OCI-LY1 (cell line): ENCODE measurements around the gene OMP.

Experiments
- H2AFZ ChIP-seq: fragments of 200-600 bp; sonication (generic), shearing (Covaris generic); 2 replicates; pipeline ENCODE4 v1.6.0; 2014; ENCODE audit warnings: antibody characterized with exemption, mild to moderate bottlenecking, low read length
- H3F3A ChIP-seq: fragments of 200-600 bp; sonication (generic), shearing (Covaris generic); 2 replicates; pipeline ENCODE4 v1.6.0; 2014; ENCODE audit warnings: mild to moderate bottlenecking, antibody characterized with exemption, low read length, moderate library complexity; ENCODE audit not compliant: insufficient read depth
- H3K27ac ChIP-seq: fragments of 200-600 bp; sonication (generic); 2 replicates; pipeline ENCODE4 v1.5.1; 2014; ENCODE audit warnings: low read length, mixed run types, mild to moderate bottlenecking, low read depth; ENCODE audit not compliant: poor library complexity, severe bottlenecking
- H3K27me3 ChIP-seq: fragments of 200-600 bp; sonication (generic); 2 replicates; pipeline ENCODE4 v1.6.0; 2014; ENCODE audit warnings: antibody characterized with exemption, mild to moderate bottlenecking, low read length, moderate library complexity; ENCODE audit not compliant: insufficient read depth
- H3K36me3 ChIP-seq: fragments of 200-600 bp; sonication (generic); 2 replicates; pipeline ENCODE4 v1.6.1; 2014; ENCODE audit warnings: mild to moderate bottlenecking, antibody characterized with exemption, low read length, moderate library complexity, mixed read lengths; ENCODE audit not compliant: insufficient read depth
- H3K4me1 ChIP-seq: fragments of 200-600 bp; sonication (generic); 2 replicates; pipeline ENCODE4 v1.5.1; 2014; ENCODE audit warnings: mild to moderate bottlenecking, low read length, moderate library complexity; ENCODE audit not compliant: insufficient read depth, severe bottlenecking
- H3K4me2 ChIP-seq: fragments of 200-600 bp; sonication (generic), shearing (Covaris generic); 2 replicates; pipeline ENCODE4 v1.6.1; 2014; ENCODE audit warnings: low read length
- H3K4me3 ChIP-seq: fragments of 200-600 bp; sonication (generic); 2 replicates; pipeline ENCODE4 v1.5.1; 2014; ENCODE audit warnings: low read length, low read depth, mild to moderate bottlenecking, mixed read lengths; ENCODE audit not compliant: poor library complexity, severe bottlenecking
- H3K79me2 ChIP-seq: fragments of 200-600 bp; shearing (Covaris generic); 2 replicates; pipeline ENCODE4 v1.6.1; 2016; ENCODE audit warnings: mixed run types, low read length, mixed read lengths; ENCODE audit not compliant: insufficient read depth
- H3K9ac ChIP-seq: fragments of 200-600 bp; sonication (generic), shearing (Covaris generic); 2 replicates; pipeline ENCODE4 v1.6.1; 2014; ENCODE audit warnings: mild to moderate bottlenecking, low read length, mixed read lengths
- H3K9me2 ChIP-seq: fragments of 200-600 bp; sonication (generic), shearing (Covaris generic); 2 replicates; pipeline ENCODE4 v1.6.1; 2014; ENCODE audit warnings: low read depth, mild to moderate bottlenecking, low read length, mixed read lengths
- H3K9me3 ChIP-seq: fragments of 200-600 bp; shearing (Covaris generic); 2 replicates; pipeline ENCODE4 v1.6.1; 2014; ENCODE audit warnings: low read length, mixed read lengths
- H4K20me1 ChIP-seq: fragments of 200-600 bp; sonication (generic), shearing (Covaris generic); 2 replicates; pipeline ENCODE4 v1.6.0; 2016; ENCODE audit warnings: mild to moderate bottlenecking, low read length; ENCODE audit not compliant: insufficient read depth
- CTCF ChIP-seq: fragments of 200-600 bp; sonication (generic), shearing (Covaris generic); IDR thresholded peaks from 2 replicates; pipeline ENCODE4 v1.5.1; 2017; ENCODE audit warnings: mild to moderate bottlenecking, antibody characterized with exemption, low read length, moderate library complexity, mixed read lengths
- EZH2 ChIP-seq: fragments of 200-600 bp; sonication (generic), shearing (Covaris generic); IDR thresholded peaks from 2 replicates; pipeline ENCODE4 v1.8.0; 2017; ENCODE audit warnings: borderline replicate concordance, mixed run types, mild to moderate bottlenecking, antibody characterized with exemption, low read length, moderate library complexity, mixed read lengths

OMP gene

GRCh38 chr11:77127920-77128691 lies 25.5 kb downstream of the OMP start, which contains the start of gene MYO7A:
TSS of gene MYO7A (plus strand) at chr11:77128246. CDS start at chr11:77130635, 2,389 bp downstream.
- Histone ChIP-seq H3K9ac (no peak within 1 kb of the TSS), H2AFZ (no peak within 1 kb of the TSS), H3K9me3 (no peaks in the 10 kb centered on the region), H3F3A (no peaks in the 10 kb centered on the region), H3K4me3 (peak within 1 kb of the TSS; percentile 10), H4K20me1 (no peaks in the 10 kb centered on the region), H3K4me1 (no peaks in the 10 kb centered on the region), H3K27ac (no peak within 1 kb of the TSS), H3K4me2 (peak within 1 kb of the TSS; percentile 41), H3K27me3 (0 out of 2 replicates have a peak, but pooled peaks cover 4% of the 10 kb centered on the region), H3K79me2 (no peaks in the 10 kb centered on the region), H3K9me2 (no peaks in the 10 kb centered on the region), H3K36me3 (no peaks in the 10 kb centered on the region)
- TF ChIP-seq EZH2 (no peak), CTCF (no peak)

- no peaks in the 10 kb centered on the region for H3K9me2 ChIP-seq
These were observed 26.6 kb downstream of the OMP start for GRCh38 chr11:77129069-77129841.

More at GRCh38 chr11:77129069-77129841, 26.6 kb downstream of the OMP start:
- H3K4me2 ChIP-seq, result no peak overlapping the region
- no peaks in the 10 kb centered on the region for H3K9me3 ChIP-seq
- H2AFZ ChIP-seq, result no peak overlapping the region
- H3K9ac ChIP-seq, result no peak overlapping the region
- H3K4me1 ChIP-seq, result no peaks in the 10 kb centered on the region
- H3K36me3 ChIP-seq, result no peaks in the 10 kb centered on the region
- no peak for TF ChIP-seq CTCF
- H3K27ac ChIP-seq, result no peak overlapping the region
- H3F3A ChIP-seq, result no peaks in the 10 kb centered on the region
- H3K27me3 ChIP-seq, result 0 out of 2 replicates have a peak, but pooled peaks cover 4% of the 10 kb centered on the region
- H3K79me2 ChIP-seq, result no peaks in the 10 kb centered on the region
- no peak overlapping the region for H3K4me3 ChIP-seq
- no peaks in the 10 kb centered on the region for H4K20me1 ChIP-seq
